Right lobe of liver (tissue), 6 donors: ENCODE measurements around the gene CPED1. TPM values are rescaled to one million over a fixed set of nuclear protein-coding genes. Genes with fewer than 3 reads are reported as not detected.

Experiments
- ATAC-seq, 4 donors: fragments of 200-7000 bp; cut with Tn5 transposase; one replicate each; pipeline ENCODE4 v1.9.1; 2020; ENCODE audit warnings: mild to moderate bottlenecking in 4 of 4, moderate library complexity in 4 of 4
- DNase-seq, 3 donors: peaks; one replicate each; pipeline ENCODE4 v3.0.0-alpha.2; 2020
- H3K27ac ChIP-seq, 3 donors: fragments of 200-600 bp; one replicate each; pipeline ENCODE4 v1.8.0; 2022
- H3K27me3 ChIP-seq, 2 donors: fragments of 200-600 bp; one replicate each; pipeline ENCODE4 v1.8.0; 2022
- H3K36me3 ChIP-seq, 4 donors: fragments of 200-600 bp; sonication (generic) in 1 of 4; one replicate each; pipeline versions ENCODE4 v1.5.1 to v1.8.0; 2017 to 2022; ENCODE audit warnings: control low read depth in 1 of 4
- H3K4me1 ChIP-seq, 4 donors: fragments of 200-600 bp; sonication (generic) in 1 of 4; one replicate each; pipeline versions ENCODE4 v1.5.1 to v1.8.0; 2017 to 2022; ENCODE audit warnings: control low read depth in 1 of 4
- H3K4me3 ChIP-seq, 3 donors: fragments of 200-600 bp; one replicate each; pipeline ENCODE4 v1.8.0; 2022
- H3K9me3 ChIP-seq, 4 donors: fragments of 200-600 bp; sonication (generic) in 1 of 4; one replicate each; pipeline versions ENCODE4 v1.5.1 to v1.8.0; 2017 to 2022; ENCODE audit warnings: control low read depth in 1 of 4
- POLR2A ChIP-seq: fragments of 450-650 bp; IDR thresholded peaks from one replicate; pipeline ENCODE4 v1.6.1; 2017; ENCODE audit warnings: antibody characterized with exemption, mild to moderate bottlenecking
- WGBS: methylation state at CpG from one replicate; pipeline ENCODE4 v1.1.6; 2018; ENCODE audit warnings: low coverage, low lambda C conversion rate; ENCODE audit not compliant: insufficient coverage; ENCODE audit errors: missing lambda C conversion rate; 5-methylcytosine and 5-hydroxymethylcytosine counted together
- intact Hi-C, 2 donors: fragments of 100-400 bp; cut with DNase I; formaldehyde crosslinking; loops; one replicate each; pipeline versions ENCODE4 v1.11.2 to v1.14.1; 2022
- total RNA-seq, 6 experiments: library from RNA; depleted of rRNA in 2 of 6; stranded (reverse); fragments of >200 nt in 2 of 6; fragmentation: NEBNext Ultra II Directional in 3 of 6; extraction: Animal tissue kit (Norgen Biotek cat#: 25700) in 3 of 6; gene quantifications; one replicate each; pipeline versions ENCODE4 v1.1.0 to v1.2.4, GENCODE V29; 2016 to 2023
- TF ChIP-seq, protein P1 (sequence below), 4 donors: fragments of 200-600 bp in 3 of 4; fragments of 450-650 bp in 1 of 4; IDR thresholded peaks; one replicate each; pipeline versions ENCODE4 v1.5.1 to v1.8.0; 2016 to 2022; ENCODE audit warnings: antibody characterized with exemption in 4 of 4, mild to moderate bottlenecking in 2 of 4
- donor health status: DM: no; HTN: yes; CAD: no.
- donor health status: DM: no; HTN: no; CAD: no.
- donor health status: DM: no; HTN: no; CAD: no.
- donor health status: DM: no; HTN: yes; CAD: no.
- donor health status: DM: no; HTN: yes; CAD: no.

Gene CPED1
- total RNA-seq, 6 experiments from 2014 or later: 24.3 to 45.8 (median 34.9) TPM

DNA sequence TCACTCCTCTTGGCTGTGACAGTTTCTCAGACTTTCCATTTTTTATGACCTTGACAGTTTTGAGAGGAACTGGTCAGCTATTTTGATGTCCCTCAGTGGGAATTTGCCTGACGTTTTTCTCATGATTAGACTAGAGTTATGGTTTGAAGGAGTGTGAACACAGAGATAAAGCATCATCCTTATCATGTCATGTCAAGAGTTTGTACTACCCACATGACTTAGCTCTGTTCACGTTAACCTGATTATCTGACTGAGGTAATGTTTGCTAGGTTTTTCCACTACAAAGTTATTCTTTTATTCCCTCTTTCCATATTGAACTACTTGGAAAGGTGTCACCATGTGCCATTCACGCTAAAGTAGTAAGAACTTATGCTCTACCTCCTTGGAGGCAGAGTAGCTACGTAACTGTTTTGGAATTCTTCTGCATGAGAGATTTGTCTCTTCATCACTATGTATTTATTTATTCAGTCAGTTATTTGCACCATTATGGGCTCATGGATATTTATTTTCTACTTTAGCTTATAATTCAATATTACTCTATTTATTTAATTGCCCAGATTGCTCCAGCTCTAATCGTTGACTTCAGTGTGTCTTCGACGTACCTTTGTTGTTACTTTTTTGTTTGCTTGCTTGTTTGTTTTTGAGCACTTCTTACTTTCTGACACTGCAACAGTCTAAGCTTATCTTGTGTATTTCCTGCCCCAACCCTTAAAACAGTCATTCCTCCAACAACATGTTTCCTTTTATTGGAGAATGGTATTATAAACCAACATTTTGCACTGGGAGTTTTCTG lies 50.4 kb downstream of the CPED1 start:
- Histone ChIP-seq H3K27ac (no peak overlapping the region), H3K27me3 (no peaks in the 10 kb centered on the region), H3K36me3 (no peaks in the 10 kb centered on the region), H3K9me3 (no peaks in the 10 kb centered on the region), H3K4me3 (no peak overlapping the region), H3K4me1 (peaks cover 0 to 4% (median 0%) of the 10 kb centered on the region in 4 donors)
- intact Hi-C loops: no loop called here
- peak in 2 of 4 donors; percentile 17 to 21 for ATAC-seq
- TF ChIP-seq POLR2A: no peak
- TF ChIP-seq, protein P1, sequence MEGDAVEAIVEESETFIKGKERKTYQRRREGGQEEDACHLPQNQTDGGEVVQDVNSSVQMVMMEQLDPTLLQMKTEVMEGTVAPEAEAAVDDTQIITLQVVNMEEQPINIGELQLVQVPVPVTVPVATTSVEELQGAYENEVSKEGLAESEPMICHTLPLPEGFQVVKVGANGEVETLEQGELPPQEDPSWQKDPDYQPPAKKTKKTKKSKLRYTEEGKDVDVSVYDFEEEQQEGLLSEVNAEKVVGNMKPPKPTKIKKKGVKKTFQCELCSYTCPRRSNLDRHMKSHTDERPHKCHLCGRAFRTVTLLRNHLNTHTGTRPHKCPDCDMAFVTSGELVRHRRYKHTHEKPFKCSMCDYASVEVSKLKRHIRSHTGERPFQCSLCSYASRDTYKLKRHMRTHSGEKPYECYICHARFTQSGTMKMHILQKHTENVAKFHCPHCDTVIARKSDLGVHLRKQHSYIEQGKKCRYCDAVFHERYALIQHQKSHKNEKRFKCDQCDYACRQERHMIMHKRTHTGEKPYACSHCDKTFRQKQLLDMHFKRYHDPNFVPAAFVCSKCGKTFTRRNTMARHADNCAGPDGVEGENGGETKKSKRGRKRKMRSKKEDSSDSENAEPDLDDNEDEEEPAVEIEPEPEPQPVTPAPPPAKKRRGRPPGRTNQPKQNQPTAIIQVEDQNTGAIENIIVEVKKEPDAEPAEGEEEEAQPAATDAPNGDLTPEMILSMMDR (IDR thresholded peaks at IDR 0.05): no peak
- no peak for DNase-seq
- 39% methylated on average over 7 of the region's 7 CpGs for WGBS

GRCh38 chr7:121039510-121039822 lies 51.0 kb downstream of the CPED1 start:
- Histone ChIP-seq H3K4me3 (no peak overlapping the region), H3K36me3 (no peaks in the 10 kb centered on the region), H3K27ac (no peak overlapping the region), H3K27me3 (no peaks in the 10 kb centered on the region), H3K9me3 (no peaks in the 10 kb centered on the region), H3K4me1 (peaks cover 0 to 8% (median under 1%) of the 10 kb centered on the region in 4 donors)
- intact Hi-C loops: no loop called here
- DNase-seq (no peak), ATAC-seq (no peak)
- TF ChIP-seq, protein P1 (IDR thresholded peaks at IDR 0.05): no peak
- no peak for TF ChIP-seq POLR2A
- WGBS: 80% methylated on average over 2 of the region's 2 CpGs

DNA sequence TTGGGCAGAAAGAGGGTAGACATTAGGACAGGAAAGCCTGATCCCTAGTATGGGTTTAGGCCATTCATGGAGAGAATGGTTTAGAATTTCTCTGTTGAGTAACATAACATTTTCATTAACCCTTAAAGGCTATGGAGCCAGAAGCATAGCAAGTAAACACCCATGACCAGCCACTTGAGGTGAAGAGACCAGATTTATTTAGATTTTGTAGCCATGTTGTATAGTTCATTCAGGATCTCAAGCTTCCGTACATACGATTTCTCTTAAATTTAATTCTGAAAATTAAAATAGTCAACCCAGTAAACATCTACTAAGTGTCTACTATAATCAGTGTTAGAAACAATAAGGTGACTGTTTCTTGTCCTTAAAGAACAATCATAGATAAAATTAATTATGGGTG lies 51.5 kb downstream of the CPED1 start:
- Histone ChIP-seq H3K4me3 (no peak overlapping the region), H3K36me3 (no peaks in the 10 kb centered on the region), H3K27me3 (no peaks in the 10 kb centered on the region), H3K27ac (no peak overlapping the region), H3K4me1 (peaks cover 0 to 14% (median 3%) of the 10 kb centered on the region in 4 donors), H3K9me3 (no peaks in the 10 kb centered on the region)
- TF ChIP-seq POLR2A: no peak
- TF ChIP-seq, protein P1 (IDR thresholded peaks at IDR 0.05): no peak
- intact Hi-C loops: no loop called here
- ATAC-seq (no peak), DNase-seq (no peak)
- WGBS: 97% methylated on average over 2 of the region's 2 CpGs

DNA sequence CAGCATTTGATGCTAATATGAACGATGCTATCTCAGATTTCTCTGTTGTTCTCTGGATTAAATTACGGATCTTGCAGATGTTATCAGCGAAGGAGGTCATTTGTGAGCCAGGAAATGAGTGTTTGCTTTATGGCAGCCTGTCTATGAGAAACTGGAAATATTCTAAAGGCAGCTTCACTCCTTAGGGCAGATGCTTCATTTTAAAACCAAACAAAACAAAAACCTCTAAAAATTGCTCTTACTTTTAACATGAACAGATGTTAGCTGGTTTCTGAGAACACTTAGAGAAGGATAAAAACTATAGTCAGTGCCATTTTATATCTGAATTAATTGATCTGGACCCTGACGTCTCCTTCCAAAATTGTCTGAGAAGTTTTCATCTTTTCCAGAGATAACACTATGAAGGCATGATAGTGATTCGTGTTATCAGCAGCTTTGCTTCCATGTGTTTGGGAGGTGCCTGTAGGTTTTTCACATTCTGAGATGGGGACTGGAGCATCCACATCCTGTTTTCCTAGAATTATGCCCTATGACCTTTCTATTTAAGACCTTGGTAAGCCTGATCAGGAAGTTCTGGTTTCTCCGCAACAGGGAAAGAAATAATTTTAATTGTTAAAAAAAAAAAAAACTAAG lies 53.1 kb downstream of the CPED1 start:
- Histone ChIP-seq H3K27me3 (no peaks in the 10 kb centered on the region), H3K27ac (peak overlapping the region in 2 of 3 donors; percentile 2 to 9), H3K36me3 (no peaks in the 10 kb centered on the region), H3K4me3 (no peak overlapping the region), H3K9me3 (no peaks in the 10 kb centered on the region), H3K4me1 (peaks cover 0 to 23% (median 7%) of the 10 kb centered on the region in 4 donors)
- ATAC-seq (peak in 3 of 4 donors; percentile 10 to 52 (median 43)), DNase-seq (no peak)
- WGBS: 54% methylated on average over 6 of the region's 6 CpGs
- intact Hi-C loops: no loop called here
- no peak for TF ChIP-seq POLR2A
- TF ChIP-seq, protein P1 (IDR thresholded peaks at IDR 0.05): no peak
